ENCODE measurements around the gene GALNT2.

The GALNT2 gene

GRCh38 chr1:230112131-230112701, 45.2 kb downstream of the GALNT2 start:
- no peaks in the 10 kb centered on the region for H4K20me1 ChIP-seq (ENCODE audit: insufficient read depth, low read length)
- H3K79me2 ChIP-seq (ENCODE audit: low read length) = peaks cover 88% of the 10 kb centered on the region
- DNase-seq = no peak
- peak overlapping the region; percentile 9; the same call in 1 of the 2 replicates for H3K9ac ChIP-seq (ENCODE audit: low read length)
- no peak overlapping the region for H3K4me3 ChIP-seq (ENCODE audit: low read length)
- H3K36me3 ChIP-seq (replicated peaks; ENCODE audit: insufficient read depth, low read length) = no peaks in the 10 kb centered on the region
- no peak overlapping the region; the same call in 1 of the 2 replicates for H3K4me2 ChIP-seq (ENCODE audit: low read depth, low read length)
- no peak for TF ChIP-seq EZH2phosphoT487 (IDR thresholded peaks at IDR 0.05; ENCODE audit: low read length)
- TF ChIP-seq CTCF (IDR thresholded peaks at IDR 0.05; ENCODE audit: low read length) = no peak
- no peak for TF ChIP-seq EZH2 (optimal IDR thresholded peaks at IDR 0.05; ENCODE audit: low read depth, low read length)
- H2AFZ ChIP-seq (ENCODE audit: low read length) = no peak overlapping the region
- no peaks in the 10 kb centered on the region for H3K27me3 ChIP-seq (replicated peaks; ENCODE audit: insufficient read depth, low read length)
- no peaks in the 10 kb centered on the region for H3K9me2 ChIP-seq (replicated peaks; ENCODE audit: insufficient read depth, low read length)
- H3K4me1 ChIP-seq (ENCODE audit: low read length) = peaks cover 50% of the 10 kb centered on the region
- no peaks in the 10 kb centered on the region for H3K9me3 ChIP-seq (replicated peaks; ENCODE audit: insufficient read depth, low read length)
- H3K27ac ChIP-seq (ENCODE audit: low read length) = peak overlapping the region; percentile 93; the same call in 1 of the 2 replicates
- peaks cover 26% of the 10 kb centered on the region for H3F3A ChIP-seq (ENCODE audit: insufficient read depth, low read length)

- Histone ChIP-seq H3K36me3 (replicated peaks; ENCODE audit: insufficient read depth, low read length) (no peaks in the 10 kb centered on the region), H3F3A (ENCODE audit: insufficient read depth, low read length) (peaks cover 26% of the 10 kb centered on the region), H3K9ac (ENCODE audit: low read length) (no peak overlapping the region), H4K20me1 (ENCODE audit: insufficient read depth, low read length) (no peaks in the 10 kb centered on the region), H3K4me2 (ENCODE audit: low read depth, low read length) (no peak overlapping the region), H2AFZ (ENCODE audit: low read length) (no peak overlapping the region), H3K4me1 (ENCODE audit: low read length) (peaks cover 48% of the 10 kb centered on the region), H3K4me3 (ENCODE audit: low read length) (no peak overlapping the region), H3K79me2 (ENCODE audit: low read length) (peaks cover 88% of the 10 kb centered on the region), H3K27ac (ENCODE audit: low read length) (peak overlapping the region; percentile 93; the same call in 1 of the 2 replicates), H3K9me2 (replicated peaks; ENCODE audit: insufficient read depth, low read length) (no peaks in the 10 kb centered on the region), H3K27me3 (replicated peaks; ENCODE audit: insufficient read depth, low read length) (no peaks in the 10 kb centered on the region), H3K9me3 (replicated peaks; ENCODE audit: insufficient read depth, low read length) (no peaks in the 10 kb centered on the region)
- no peak for DNase-seq
- TF ChIP-seq EZH2phosphoT487 (IDR thresholded peaks at IDR 0.05; ENCODE audit: low read length) = no peak
- TF ChIP-seq CTCF (IDR thresholded peaks at IDR 0.05; ENCODE audit: low read length) = no peak
- no peak for TF ChIP-seq EZH2 (optimal IDR thresholded peaks at IDR 0.05; ENCODE audit: low read depth, low read length)
Observed at GRCh38 chr1:230112782-230113181, 45.7 kb downstream of the GALNT2 start.

GRCh38 chr1:230113235-230113592, 46.2 kb downstream of the GALNT2 start:
- peaks cover 44% of the 10 kb centered on the region for H3K4me1 ChIP-seq (ENCODE audit: low read length)
- no peak overlapping the region for H3K4me2 ChIP-seq (ENCODE audit: low read depth, low read length)
- TF ChIP-seq EZH2 (optimal IDR thresholded peaks at IDR 0.05; ENCODE audit: low read depth, low read length) (no peak), CTCF (IDR thresholded peaks at IDR 0.05; ENCODE audit: low read length) (no peak), EZH2phosphoT487 (IDR thresholded peaks at IDR 0.05; ENCODE audit: low read length) (no peak)
- H4K20me1 ChIP-seq (ENCODE audit: insufficient read depth, low read length) = no peaks in the 10 kb centered on the region
- H3K9me3 ChIP-seq (replicated peaks; ENCODE audit: insufficient read depth, low read length) = no peaks in the 10 kb centered on the region
- no peak overlapping the region for H3K27ac ChIP-seq (ENCODE audit: low read length)
- H3K4me3 ChIP-seq (ENCODE audit: low read length) = no peak overlapping the region
- no peaks in the 10 kb centered on the region for H3K27me3 ChIP-seq (replicated peaks; ENCODE audit: insufficient read depth, low read length)
- H3K79me2 ChIP-seq (ENCODE audit: low read length) = peaks cover 88% of the 10 kb centered on the region
- no peak for DNase-seq
- no peaks in the 10 kb centered on the region for H3K9me2 ChIP-seq (replicated peaks; ENCODE audit: insufficient read depth, low read length)
- peaks cover 26% of the 10 kb centered on the region for H3F3A ChIP-seq (ENCODE audit: insufficient read depth, low read length)
- no peak overlapping the region for H2AFZ ChIP-seq (ENCODE audit: low read length)
- H3K9ac ChIP-seq (ENCODE audit: low read length) = no peak overlapping the region
- H3K36me3 ChIP-seq (replicated peaks; ENCODE audit: insufficient read depth, low read length) = no peaks in the 10 kb centered on the region

Data from MM.1S (cell line).